ENCODE measurements around the gene PRR33. TPM values are rescaled to one million over a fixed set of nuclear protein-coding genes. Genes with fewer than 3 reads are reported as not detected.

The PRR33 gene
- total and polyA plus RNA-seq, 2 donors (not counting 1 experiment from before 2014, with no cell fraction given) = not detected

DNA sequence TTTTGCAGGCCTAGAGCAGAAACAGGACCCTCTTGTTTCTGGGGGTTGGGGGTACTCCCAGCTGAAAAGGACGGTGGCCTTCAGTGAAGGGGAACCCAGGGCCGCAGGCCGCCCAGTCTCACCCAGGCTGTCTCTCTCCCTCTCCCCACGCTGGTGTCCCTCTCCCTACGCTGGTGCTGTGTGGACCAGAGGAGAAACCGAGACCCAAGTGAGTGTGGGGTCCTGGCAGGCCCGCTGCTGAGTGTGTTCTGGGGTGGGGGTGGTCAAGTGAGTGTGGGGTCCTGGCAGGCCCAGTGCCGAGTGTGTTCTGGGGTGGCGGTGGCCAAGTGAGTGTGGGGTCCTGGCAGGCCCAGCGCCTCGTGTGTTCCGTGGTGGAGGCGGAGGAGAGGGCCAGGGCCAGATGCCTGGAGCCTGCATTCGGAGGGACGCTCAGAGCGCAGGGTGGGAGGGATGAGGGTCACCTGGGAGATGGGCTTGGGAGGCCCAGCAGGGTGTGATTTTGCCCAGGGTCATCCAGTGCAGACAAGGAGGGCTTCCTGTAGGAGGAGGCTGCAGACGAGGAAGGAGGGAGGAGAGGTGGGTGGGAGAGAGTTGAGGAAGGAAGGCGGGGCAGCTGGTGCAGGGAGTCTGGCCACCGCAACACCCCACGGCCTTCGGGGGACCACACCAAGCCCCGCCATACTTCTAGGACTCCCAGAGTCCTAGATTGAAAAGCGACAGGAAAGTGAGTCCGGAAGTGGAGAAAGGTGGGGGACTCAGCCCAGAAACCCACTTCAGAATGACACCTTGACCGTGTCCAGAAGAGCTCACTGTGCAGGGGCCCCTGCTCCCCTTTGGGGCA is 38.1 kb upstream of the PRR33 start:
- H3K4me1 ChIP-seq (ENCODE audit: control insufficient read depth, extremely low read depth, insufficient read depth, low read length) = no peaks in the 10 kb centered on the region
- no peak for TF ChIP-seq EZH2 (IDR thresholded peaks at IDR 0.05; ENCODE audit: low read length, missing control alignments)
- TF ChIP-seq, protein P1, sequence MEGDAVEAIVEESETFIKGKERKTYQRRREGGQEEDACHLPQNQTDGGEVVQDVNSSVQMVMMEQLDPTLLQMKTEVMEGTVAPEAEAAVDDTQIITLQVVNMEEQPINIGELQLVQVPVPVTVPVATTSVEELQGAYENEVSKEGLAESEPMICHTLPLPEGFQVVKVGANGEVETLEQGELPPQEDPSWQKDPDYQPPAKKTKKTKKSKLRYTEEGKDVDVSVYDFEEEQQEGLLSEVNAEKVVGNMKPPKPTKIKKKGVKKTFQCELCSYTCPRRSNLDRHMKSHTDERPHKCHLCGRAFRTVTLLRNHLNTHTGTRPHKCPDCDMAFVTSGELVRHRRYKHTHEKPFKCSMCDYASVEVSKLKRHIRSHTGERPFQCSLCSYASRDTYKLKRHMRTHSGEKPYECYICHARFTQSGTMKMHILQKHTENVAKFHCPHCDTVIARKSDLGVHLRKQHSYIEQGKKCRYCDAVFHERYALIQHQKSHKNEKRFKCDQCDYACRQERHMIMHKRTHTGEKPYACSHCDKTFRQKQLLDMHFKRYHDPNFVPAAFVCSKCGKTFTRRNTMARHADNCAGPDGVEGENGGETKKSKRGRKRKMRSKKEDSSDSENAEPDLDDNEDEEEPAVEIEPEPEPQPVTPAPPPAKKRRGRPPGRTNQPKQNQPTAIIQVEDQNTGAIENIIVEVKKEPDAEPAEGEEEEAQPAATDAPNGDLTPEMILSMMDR (conservative IDR thresholded peaks at IDR 0.05 in 1 of 2, IDR thresholded peaks at IDR 0.05 in 1 of 2; ENCODE audit: low read depth in 1 of 2, low read length in 2 of 2) = no peak

GRCh38 chr11:1928891-1929541 is 37.3 kb upstream of the PRR33 start:
- no peaks in the 10 kb centered on the region for H3K4me1 ChIP-seq (ENCODE audit: control insufficient read depth, extremely low read depth, insufficient read depth, low read length)
- H3K4me2 ChIP-seq (ENCODE audit: extremely low read depth, insufficient read depth, low read length) = no peak overlapping the region
- H3K4me3 ChIP-seq (replicated peaks in 1 of 4; ENCODE audit: control extremely low read depth in 1 of 4, insufficient read depth in 1 of 4, low read depth in 3 of 4, low read length in 4 of 4) = no peak overlapping the region
- H3K27ac ChIP-seq (ENCODE audit: insufficient read depth, low read length) = no peak overlapping the region
- no peak for DNase-seq (ENCODE audit: low read depth in 2 of 2)
- no peak overlapping the region for H2AFZ ChIP-seq (ENCODE audit: low read length)
- H3K79me2 ChIP-seq (ENCODE audit: control insufficient read depth, insufficient read depth, low read length) = no peaks in the 10 kb centered on the region
- H3K9me3 ChIP-seq (ENCODE audit: control insufficient read depth, insufficient read depth, low read depth, low read length) = no peaks in the 10 kb centered on the region
- no peak for TF ChIP-seq EZH2 (IDR thresholded peaks at IDR 0.05; ENCODE audit: low read length, missing control alignments)
- TF ChIP-seq, protein P1 (conservative IDR thresholded peaks at IDR 0.05 in 1 of 2, IDR thresholded peaks at IDR 0.05 in 1 of 2; ENCODE audit: low read depth in 1 of 2, low read length in 2 of 2) = no peak
- no peak overlapping the region for H3K9ac ChIP-seq (ENCODE audit: insufficient read depth, low read length)
- H4K20me1 ChIP-seq (ENCODE audit: control insufficient read depth, extremely low read depth, insufficient read depth, low read length) = no peaks in the 10 kb centered on the region
- no peaks in the 10 kb centered on the region for H3K27me3 ChIP-seq (ENCODE audit: control insufficient read depth, insufficient read depth, low read length)
- no peaks in the 10 kb centered on the region for H3K36me3 ChIP-seq (ENCODE audit: control insufficient read depth, insufficient read depth, low read length)

More for the DNA sequence above, 38.1 kb upstream of the PRR33 start:
- no peaks in the 10 kb centered on the region for H3K79me2 ChIP-seq (ENCODE audit: control insufficient read depth, insufficient read depth, low read length)
- no peaks in the 10 kb centered on the region for H3K9me3 ChIP-seq (ENCODE audit: control insufficient read depth, insufficient read depth, low read depth, low read length)
- H3K27me3 ChIP-seq (ENCODE audit: control insufficient read depth, insufficient read depth, low read length) = no peaks in the 10 kb centered on the region
- H2AFZ ChIP-seq (ENCODE audit: low read length) = no peak overlapping the region
- H3K36me3 ChIP-seq (ENCODE audit: control insufficient read depth, insufficient read depth, low read length) = no peaks in the 10 kb centered on the region
- no peak overlapping the region for H3K27ac ChIP-seq (ENCODE audit: insufficient read depth, low read length)
- H4K20me1 ChIP-seq (ENCODE audit: control insufficient read depth, extremely low read depth, insufficient read depth, low read length) = no peaks in the 10 kb centered on the region
- H3K4me2 ChIP-seq (ENCODE audit: extremely low read depth, insufficient read depth, low read length) = no peak overlapping the region
- no peak overlapping the region for H3K9ac ChIP-seq (ENCODE audit: insufficient read depth, low read length)
- H3K4me3 ChIP-seq (replicated peaks in 1 of 4; ENCODE audit: control extremely low read depth in 1 of 4, insufficient read depth in 1 of 4, low read depth in 3 of 4, low read length in 4 of 4) = no peak overlapping the region
- no peak for DNase-seq (ENCODE audit: low read depth in 2 of 2)

GRCh38 chr11:1928470-1928890 is 36.8 kb upstream of the PRR33 start:
- no peak for DNase-seq (ENCODE audit: low read depth in 2 of 2)
- no peak for TF ChIP-seq EZH2 (IDR thresholded peaks at IDR 0.05; ENCODE audit: low read length, missing control alignments)
- no peak overlapping the region for H2AFZ ChIP-seq (ENCODE audit: low read length)
- H4K20me1 ChIP-seq (ENCODE audit: control insufficient read depth, extremely low read depth, insufficient read depth, low read length) = no peaks in the 10 kb centered on the region
- no peaks in the 10 kb centered on the region for H3K4me1 ChIP-seq (ENCODE audit: control insufficient read depth, extremely low read depth, insufficient read depth, low read length)
- no peaks in the 10 kb centered on the region for H3K9me3 ChIP-seq (ENCODE audit: control insufficient read depth, insufficient read depth, low read depth, low read length)
- no peaks in the 10 kb centered on the region for H3K79me2 ChIP-seq (ENCODE audit: control insufficient read depth, insufficient read depth, low read length)
- no peaks in the 10 kb centered on the region for H3K27me3 ChIP-seq (ENCODE audit: control insufficient read depth, insufficient read depth, low read length)
- no peaks in the 10 kb centered on the region for H3K36me3 ChIP-seq (ENCODE audit: control insufficient read depth, insufficient read depth, low read length)
- H3K4me2 ChIP-seq (ENCODE audit: extremely low read depth, insufficient read depth, low read length) = no peak overlapping the region
- H3K4me3 ChIP-seq (replicated peaks in 1 of 4; ENCODE audit: control extremely low read depth in 1 of 4, insufficient read depth in 1 of 4, low read depth in 3 of 4, low read length in 4 of 4) = no peak overlapping the region
- H3K9ac ChIP-seq (ENCODE audit: insufficient read depth, low read length) = no peak overlapping the region
- no peak overlapping the region for H3K27ac ChIP-seq (ENCODE audit: insufficient read depth, low read length)

All from fibroblast of lung (primary cell).